GM18873 (cell line): ENCODE measurements around the gene KCNQ1.

ENCODE experiments used
- ATAC-seq: cut with Tn5 transposase; IDR thresholded peaks from one replicate; pipeline ENCODE4 v1.9.1; 2021; ENCODE audit warnings: mild to moderate bottlenecking, moderate library complexity, moderate number of reproducible peaks; ENCODE audit not compliant: unreplicated experiment, low FRiP score

KCNQ1 gene

DNA sequence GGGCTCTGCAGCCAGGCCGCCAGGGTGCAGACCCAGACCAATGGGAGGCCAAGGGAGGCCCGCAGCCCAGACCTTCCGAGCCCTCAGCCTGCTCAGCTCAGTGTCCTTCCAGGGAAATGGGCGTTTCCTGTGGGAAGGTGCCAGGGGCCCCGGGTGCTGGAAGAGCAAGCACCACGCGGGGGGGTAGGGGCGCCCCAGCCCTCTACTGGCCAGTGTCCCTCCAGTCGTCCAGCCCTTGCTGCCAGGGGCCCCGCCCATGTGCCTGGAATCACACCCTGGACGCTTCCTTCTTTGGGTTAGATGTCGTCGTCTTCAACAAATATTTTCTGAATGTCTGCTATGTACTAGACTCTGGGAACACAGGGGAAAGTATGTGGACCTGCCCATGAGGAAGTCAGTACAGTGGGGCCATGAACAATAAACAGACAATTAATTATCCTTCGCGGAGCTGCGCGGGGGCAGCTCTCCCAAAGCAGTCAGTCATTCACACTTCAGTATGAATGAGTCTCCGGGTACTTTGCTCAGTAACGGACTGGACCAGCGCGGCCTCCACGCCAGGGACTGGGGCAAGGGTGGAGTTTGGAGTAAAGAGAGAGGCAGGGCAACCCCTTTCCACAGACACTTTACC lies 380.6 kb downstream of the KCNQ1 start:
- no peak for ATAC-seq

DNA sequence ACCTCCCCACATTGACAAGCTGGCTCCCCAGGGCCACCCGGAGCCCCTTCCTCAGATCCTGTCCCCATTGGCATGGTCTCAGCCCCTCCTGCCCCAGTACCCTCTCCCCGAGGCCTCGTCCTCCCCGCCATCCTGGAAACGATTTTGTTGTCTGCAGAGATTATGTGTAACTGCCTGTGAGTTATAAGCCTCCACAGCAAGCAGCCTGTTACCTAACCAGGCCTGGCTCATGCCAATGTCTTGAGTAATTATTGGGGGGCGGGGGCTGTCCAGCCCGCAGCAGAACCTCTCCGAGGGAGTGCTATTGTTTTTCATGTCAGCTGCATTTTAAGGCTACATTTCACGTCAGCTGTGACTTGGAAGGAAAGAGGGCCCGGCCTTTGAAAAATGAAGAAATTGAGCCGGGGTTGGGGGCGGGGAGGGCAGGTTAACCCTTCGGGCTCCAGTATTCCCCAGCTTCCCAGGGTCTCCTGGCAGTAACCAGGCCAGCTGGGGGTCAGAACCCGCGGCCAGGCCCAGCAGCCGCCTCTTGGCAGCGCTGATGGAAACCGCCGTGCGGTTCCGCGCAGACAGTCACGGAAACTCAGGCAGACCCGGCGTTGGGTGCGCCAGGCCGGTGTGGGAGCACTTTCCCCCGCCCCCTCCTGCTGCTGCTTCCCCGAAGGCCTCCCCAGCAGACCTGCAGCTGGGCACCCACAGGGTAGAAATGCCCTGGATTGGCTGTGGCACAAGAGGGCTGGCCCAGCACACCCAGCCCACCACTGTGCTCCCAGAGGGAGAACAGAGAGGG lies 381.3 kb downstream of the KCNQ1 start:
- no peak for ATAC-seq

DNA sequence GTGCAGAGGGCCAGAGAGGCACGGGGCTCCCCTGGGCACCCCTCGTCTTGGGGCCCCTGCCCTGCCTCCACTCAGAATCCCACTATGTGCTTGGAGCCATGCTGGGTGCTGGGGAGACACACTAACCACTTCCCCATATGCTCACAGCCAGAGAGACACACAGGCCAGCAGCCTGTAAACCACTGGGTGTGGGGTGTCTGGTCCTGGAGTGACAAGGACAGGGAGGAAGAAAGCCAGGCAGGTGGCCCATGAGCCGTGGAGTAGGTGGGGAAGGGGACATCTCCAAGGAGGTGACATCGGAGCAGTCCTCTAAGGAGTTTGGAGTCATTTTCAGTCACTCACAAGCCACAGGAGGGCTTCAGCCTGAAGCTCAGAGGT lies 381.9 kb downstream of the KCNQ1 start:
- no peak for ATAC-seq

DNA sequence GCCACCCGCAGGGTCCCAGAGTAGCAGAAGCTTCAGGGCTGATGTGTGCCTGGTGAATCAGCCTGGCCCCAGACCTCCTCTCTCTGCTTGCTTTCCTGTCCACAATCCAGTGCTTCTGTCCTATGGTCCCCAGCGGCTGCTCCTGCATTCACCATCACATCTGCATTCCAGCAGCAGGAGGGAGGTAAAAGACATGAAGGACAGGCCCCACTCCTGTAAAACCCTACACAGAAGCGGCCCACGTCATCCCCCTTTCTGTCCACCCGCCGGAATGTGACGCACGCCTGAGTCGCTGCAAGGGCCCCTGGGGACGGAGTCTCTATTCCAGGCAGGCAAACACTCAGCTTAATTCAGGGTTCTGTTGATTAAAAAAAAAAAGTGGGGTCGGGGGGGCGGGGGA lies 382.4 kb downstream of the KCNQ1 start:
- no peak for ATAC-seq

DNA sequence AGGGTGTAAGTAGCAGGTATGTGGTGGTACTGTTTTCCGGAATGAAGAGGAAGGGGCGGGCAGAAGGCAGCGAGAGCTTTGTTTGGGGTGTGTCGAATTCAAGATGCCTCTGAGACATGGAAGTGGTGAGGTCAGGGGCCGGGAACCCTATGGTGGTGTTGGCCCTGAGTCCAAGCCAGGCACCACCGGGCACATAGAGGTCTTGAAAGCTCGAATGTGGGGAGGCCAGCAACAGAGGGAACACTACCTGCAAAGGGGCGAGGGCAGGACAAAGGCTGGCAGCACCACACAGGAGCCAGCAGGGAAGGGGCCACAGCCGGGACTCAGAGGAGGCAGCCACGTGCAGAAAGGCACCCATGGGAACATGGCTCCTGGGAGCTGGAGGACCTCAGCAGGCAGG lies 383.0 kb downstream of the KCNQ1 start:
- ATAC-seq: no peak

DNA sequence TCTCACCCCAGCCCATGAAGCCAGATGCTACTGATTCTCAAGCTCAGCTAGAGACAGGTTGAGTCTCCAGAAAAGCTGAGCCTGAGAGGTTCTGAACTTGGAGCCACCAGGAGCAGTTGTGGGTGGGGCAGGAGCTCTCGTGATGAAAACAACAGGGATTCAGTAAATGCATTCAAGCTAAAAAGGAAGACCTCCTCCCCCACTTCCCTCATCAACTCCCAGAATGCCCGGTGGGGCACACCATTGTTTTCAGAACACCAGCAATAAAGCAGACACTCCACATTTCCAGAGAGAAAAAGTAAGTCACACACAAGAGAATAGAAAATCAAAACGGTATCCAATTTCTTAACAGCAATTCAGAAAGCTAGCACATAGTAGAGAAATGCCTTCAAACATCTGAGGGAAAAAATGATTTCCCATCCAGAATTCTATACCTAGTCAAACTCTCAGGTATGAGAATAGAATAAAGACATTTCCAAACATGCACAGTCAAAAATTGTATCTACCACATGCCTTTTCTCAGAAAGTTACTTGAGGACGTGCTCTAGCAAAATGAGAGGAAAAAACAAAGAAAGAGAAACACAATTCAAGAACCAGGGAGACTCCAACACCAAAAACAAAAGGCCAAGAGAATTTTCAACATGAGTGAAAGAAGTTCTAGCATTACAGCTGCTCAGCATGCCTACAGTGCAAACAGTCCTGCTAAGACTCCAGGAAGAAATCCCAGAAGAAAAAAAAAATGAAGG lies 383.9 kb downstream of the KCNQ1 start:
- no peak for ATAC-seq

DNA sequence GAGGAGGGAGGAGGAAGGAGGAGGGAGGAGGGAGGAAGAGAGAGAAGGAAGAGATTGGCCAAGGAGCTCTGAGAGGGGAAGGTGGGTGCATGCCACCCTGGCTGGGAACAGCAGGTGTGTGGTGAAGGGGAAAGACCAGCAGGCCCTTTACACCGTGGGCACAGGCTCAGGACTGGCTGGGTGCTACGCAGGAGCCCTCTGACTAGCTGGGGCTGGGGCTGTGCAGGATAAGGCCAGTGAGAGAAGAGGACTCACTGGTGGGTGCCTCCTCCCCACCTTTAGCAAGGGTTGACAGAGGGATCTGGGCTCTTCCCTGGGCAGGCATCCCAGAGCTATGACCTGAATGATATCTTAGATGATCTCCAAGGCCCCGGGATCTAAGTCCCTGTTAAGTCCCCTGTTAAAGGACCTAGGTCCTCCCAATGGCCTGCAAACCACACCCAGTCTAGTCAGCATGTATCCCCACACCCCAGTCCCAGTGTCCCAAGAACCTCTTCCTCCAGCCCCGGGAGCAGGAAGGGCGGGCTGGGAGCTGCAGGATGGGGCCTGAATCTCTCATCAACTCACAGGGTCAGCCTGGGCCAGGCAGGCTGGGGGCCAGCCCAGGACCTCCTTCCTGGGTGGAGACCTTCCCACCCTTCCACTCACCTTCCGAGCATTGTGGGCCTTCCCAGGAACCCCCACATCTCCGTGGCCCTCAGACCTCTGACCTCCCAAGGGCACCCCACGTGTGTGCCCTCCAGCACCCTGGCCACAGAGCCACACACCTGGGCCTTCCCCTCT lies 385.4 kb downstream of the KCNQ1 start:
- no peak for ATAC-seq

DNA sequence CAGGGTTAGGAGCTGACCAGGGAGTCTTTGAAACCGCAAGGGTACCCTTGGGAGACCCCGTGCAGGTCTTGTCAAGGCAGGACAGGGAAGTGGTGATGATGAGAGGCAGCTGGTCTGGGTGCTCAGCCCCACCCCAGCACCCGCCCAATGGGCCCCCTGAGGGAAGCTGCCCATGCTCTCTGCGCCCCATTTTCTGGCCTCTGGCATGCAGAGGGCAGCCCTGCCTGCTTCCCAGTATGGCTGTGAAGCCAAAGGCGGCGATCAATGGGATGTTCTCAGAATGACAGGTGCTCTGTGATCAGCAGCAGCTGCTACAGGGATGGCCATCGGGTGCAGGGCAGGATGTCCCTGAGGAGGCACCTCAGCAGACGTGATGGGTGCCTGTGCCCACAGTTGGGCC lies 386.1 kb downstream of the KCNQ1 start:
- ATAC-seq: no peak

DNA sequence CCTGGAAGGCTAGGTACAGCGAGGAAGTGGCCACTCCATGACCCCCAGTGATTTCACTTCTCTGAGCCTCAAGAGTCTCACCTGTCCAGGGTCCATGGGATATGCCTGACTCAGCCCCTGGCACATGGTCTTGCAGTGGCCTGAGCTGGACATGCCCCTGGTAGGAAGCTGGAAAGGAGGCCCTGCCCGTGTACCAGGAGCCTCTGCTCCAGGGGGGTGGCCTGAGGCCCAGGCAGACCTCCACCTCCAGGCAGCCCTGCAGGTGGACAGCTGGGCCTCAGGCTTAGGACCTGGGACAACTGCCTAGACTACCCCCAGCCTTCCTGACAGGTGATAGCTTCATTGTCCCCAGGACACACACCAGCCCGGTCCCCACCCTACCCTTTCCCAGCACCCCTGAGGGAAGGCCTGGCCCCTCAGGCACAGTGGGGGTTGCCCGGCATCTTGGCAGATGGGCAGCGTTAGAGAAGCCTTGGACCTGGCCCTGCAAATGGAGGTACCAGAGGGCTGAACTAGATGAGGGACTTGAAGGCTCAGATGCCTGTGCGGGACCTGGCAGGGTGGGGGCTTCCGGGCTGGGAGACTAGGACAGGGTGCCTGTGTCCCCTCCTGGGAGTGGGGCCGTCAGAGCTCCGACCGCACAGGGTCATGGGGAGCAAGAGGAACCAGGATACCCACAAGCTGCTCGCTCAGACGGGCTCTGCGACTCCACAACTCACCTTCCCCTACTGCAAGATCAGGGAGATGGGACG lies 387.1 kb downstream of the KCNQ1 start:
- ATAC-seq: no peak

DNA sequence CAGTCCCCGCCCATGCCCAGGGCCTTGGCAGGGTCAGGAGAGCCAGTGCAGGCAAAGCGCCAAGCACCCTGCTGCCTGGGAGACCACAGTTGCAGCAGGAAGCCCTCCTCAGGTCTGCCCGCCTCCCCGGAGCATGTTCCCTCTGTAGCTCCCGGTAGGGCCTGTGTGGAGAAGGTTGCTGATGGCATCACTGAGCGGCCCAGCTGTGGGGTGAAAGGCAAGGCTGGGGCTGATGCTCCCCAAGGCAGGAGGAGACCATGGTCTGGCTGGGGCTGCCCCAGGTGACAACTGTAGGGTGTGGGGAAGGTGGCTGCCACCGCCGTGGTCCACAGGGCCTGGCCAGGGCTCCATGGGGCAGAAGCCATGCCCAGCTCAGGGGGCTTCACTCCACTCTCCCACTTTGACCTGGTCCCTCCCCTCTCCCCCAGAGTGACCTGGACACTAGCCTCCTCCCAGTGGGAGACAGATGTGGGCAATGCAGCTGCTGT lies 387.8 kb downstream of the KCNQ1 start:
- no peak for ATAC-seq

DNA sequence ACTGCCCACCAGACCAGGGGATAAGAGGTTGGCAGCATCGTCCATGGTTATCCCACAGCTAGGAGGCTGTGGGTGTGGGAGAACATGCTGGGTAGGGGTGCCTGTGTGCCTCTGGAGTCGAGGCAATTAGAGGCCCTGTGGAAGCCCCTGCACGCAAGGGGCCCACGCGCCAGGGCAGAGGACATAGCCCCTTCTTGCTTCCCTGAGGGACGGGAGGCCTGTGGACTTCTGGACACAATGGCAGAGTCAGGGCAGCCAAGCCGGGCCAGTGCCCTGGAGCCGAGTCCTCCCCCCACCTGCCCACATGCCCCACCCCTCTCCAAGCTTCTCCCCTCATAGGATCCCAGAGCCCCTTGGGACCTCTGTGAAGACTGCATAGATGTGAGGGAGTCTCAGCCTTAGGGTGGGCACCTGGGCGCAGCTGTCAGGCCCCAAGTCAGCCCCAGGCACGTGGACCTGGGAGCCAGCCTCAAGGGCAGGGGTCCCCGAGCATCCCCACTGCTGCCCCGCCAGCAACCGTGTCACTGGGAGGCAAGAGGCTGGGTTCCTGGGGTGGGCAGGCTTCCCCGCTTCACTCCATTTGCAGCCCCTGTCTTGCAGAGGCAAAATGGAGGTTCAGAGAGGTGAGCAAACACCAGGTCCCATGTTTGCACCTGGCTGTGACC lies 388.4 kb downstream of the KCNQ1 start:
- no peak for ATAC-seq

DNA sequence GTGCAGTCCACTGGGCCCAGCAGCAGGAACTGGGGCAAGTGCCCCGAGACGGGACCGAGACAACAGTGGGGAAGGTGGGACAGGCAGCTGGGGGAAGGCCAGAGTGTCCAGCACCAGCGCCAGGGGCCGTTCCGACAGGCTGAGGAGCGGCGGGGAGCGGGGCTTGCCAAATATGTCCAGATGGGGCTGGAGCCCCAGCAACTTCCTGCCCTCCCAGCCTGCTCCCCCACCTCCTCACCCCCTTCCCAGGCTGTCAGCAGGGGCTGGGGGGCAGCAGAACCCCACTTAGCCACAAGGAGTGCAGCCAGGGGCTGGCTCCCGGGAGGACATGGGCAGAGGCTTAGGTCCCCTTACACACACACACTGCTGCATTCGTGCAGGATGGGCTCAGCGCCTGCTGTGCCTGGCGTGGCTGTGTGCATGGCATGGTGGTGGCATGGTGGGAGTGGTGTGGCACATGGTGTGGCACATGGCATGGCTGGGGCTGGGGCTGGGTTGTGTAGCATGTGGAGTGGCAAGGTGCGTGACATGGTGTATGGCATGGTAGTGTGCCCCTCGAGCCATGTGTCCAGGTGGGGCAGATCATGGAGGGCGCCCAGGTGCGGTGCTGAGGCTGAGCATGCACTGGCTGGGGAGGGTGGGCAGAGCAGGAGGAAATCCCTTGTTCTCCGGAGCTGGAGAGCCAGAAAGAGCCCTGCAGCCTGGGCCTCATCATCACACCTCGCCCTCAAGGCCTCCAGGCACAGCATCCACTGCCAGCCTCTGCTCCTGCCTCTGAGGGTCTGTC lies 389.1 kb downstream of the KCNQ1 start:
- no peak for ATAC-seq

DNA sequence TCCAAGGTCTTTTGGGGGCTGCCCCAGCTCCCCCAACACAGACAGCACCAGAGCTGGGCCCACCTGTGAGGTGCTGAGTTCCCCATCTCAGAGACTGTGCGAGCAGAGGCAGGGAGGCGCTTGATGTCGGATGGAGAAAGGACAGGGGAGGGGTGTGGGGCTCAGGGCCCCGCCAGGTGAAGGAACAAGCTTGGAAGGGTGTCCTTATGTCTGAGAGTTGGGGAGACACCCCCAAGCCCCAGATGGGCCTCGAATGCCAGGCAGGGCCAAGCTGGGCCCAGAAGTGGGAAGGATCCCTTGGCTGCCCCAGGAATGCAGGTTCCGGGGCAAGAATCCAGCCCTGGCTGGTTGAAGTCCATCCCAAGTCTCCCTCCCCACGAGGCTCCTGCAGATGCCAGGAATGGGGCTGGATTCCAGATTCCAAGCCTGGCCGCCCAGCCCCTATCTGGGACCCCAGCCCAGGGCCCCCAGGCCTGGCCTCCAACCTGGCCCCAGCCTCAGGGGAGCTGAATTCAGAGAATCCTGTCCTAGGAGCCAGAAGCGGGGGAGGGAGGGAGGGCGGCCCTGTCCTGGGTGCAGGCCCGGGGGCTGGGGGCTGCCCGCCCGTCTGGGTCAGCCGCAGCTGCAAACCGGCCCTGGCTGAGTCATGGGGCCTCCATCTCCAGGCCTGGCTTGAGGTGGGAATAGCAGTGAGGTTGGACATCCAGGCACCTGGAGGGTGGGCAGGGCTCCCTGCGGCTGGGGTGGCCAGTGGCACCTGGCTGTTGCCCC lies 389.9 kb downstream of the KCNQ1 start:
- no peak for ATAC-seq

DNA sequence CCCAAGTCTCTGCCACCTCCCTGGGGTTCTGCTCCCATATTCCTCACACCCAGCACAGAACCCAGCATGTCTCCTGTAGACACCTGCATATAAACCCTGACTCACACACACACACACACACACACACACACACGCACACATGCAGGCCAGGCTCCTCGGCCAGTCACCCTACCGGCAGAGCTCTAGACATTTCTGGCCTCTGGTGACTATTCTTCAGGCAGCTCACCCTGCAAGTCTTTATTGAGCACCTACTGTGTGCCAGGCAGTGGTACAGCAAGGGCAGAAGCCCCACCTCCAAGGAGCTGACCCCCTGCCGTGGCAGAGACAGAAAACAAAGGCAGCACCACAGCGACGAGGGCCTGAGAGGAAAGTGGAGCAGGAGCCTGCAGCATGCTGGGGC lies 390.5 kb downstream of the KCNQ1 start:
- ATAC-seq: no peak

DNA sequence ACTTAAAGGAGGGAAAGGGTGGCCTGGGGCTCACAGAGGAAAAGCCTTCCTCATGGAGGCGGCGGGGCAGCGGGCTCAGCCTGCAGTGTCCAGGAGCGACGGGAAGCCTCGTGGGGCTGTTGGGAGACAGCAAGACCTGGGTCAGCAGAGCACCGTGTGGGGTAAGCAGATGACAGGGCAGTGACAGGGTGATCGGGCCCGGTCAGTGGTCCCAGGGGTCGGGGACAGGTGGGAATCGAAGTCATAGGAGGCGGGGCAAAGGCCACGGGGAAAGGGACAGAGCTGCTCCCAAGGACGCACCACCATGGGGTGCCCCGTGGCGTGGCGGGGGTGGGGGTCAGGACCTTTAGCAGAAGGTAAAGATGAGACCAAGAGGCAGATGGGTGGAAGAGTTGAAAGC lies 390.9 kb downstream of the KCNQ1 start:
- no peak for ATAC-seq

DNA sequence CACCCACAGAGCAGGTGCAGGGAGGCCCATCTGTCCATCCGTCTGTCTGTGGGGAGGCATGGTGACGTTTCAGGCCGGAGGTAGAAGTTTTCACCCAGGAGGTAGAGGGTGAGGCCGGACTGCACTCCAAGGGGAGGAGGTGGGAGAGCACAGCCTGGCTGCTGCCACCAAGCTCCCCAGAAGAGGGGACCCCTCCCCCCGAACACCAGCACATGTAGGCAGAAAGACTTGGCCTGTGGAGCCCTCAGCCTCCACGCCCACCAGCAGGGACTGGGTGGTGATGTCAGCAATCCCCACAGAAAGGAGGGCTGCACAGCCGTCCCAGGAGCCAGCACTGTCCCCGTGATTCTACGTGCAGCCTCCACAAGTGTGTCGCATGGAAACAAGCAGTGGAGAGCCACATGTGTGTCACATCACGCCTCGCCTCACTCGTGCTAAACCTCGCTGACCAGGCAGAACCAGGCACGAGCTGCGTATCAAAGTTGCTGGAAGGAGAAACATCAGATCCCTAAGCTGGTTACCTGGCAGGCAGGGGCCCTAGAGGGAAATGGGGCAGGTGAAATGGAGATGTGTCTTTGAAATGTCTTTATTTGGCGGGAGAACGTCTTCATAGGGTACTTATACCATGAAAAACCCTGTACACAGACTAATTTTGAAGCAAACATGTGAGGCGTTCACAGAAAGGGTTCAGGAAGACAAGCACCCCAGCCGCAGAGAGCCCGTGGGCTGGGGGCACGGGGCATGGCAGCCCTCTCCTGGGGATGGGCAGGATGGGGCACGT lies 391.7 kb downstream of the KCNQ1 start:
- no peak for ATAC-seq

DNA sequence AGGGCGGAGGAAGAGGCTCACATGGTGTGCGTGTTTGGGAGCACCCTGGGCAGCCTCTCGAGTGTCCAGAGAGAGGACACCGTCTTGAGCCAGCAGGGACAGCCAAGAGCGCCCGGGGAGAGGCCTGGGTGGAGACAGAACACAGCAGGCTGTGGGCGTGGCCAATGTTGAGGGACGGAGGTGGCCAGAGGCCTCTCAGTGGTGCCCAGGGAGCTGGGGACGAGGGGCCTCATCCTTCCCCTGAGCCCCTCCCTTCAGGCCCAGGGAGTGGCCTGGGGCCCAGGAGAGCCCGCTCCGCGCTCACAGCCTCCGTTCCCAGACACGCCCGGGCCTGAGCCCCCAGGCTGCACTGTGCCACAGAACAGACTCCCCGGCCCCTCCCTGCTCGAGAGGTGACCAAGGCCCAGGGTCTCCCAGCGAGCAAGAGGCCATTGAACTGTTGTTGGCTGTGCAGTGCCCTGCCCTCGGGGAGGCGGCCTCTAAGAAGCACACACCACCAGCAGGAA lies 392.3 kb downstream of the KCNQ1 start:
- ATAC-seq: no peak
